Measurements from ENCODE around the gene APBB1IP. TPM values are rescaled to one million over a fixed set of nuclear protein-coding genes. Genes with fewer than 3 reads are reported as not detected.
A peak's percentile ranks its signal among the peaks of the same experiment; 100 is the strongest.

APBB1IP gene
- total and polyA plus RNA-seq, 2 donors (not counting 1 experiment from before 2014, with no cell fraction given), result 60.1 to 97.0 TPM

DNA sequence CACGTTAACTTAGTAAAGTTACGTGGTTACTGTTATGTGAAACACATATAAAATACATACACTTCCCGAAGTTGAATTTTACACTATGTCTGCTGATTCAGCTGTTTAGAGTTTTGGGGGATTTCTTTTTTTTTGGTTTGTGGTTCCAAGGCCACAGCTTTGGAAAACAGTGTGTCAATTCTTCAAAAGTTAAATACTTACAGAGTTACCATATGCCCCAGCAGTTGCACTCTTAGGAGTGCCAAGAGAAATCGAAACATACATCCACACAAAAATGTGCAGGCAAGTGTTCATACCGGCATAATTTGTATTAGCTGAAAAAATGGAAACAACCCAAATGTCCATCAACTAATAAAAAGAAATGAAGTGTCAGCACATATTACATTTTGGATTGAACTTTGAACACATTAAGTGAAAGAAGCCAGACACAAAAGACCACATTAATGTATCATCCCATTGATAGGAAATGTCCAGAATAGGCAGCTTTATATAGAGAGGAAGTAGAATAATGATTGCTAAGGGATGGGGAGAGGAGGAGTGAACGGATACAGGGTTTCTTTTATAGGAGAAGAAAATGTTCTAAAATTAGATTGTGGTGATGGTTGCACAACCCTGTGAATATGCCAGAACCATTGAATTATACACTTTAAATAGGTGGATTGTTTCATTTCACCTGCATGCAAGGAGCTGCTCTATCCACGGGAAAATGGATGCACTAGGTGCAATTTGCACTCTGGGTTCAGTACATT, 17.6 kb downstream of the APBB1IP start:
- H3K36me3 ChIP-seq (replicated peaks in 1 of 2; ENCODE audit: control extremely low read depth in 1 of 2, control insufficient read depth in 1 of 2, extremely low read depth in 1 of 2, insufficient read depth in 2 of 2, low read length in 1 of 2), result peaks cover 13 to 16% of the 10 kb centered on the region in 2 experiments
- H2AFZ ChIP-seq (ENCODE audit: insufficient read depth, low read depth, low read length, poor library complexity, severe bottlenecking), result no peak overlapping the region
- intact Hi-C loops (cut with micrococcal nuclease), result loop anchor here (2.0 to 5.0 kb wide), 2 partner anchors 27 to 88 kb away; no protein-coding TSS in a partner anchor
- H3K9me3 ChIP-seq (ENCODE audit: control extremely low read depth in 1 of 3, control insufficient read depth in 2 of 3, insufficient read depth in 1 of 3, low read length in 2 of 3), result peaks cover 0 to 3% (median 0%) of the 10 kb centered on the region in 3 donors
- DNase-seq, result no peak
- H3K9ac ChIP-seq (ENCODE audit: low read length), result peak overlapping the region; percentile 20
- no peaks in the 10 kb centered on the region for H3K27me3 ChIP-seq (replicated peaks in 1 of 4; ENCODE audit: control extremely low read depth in 1 of 4, control insufficient read depth in 3 of 4, insufficient read depth in 4 of 4, low read length in 3 of 4)
- H3K4me3 Mint-ChIP-seq, result peak overlapping the region; percentile 9
- ChIA-PET POLR2A (interaction anchor here (2.8 kb wide), 1 partner anchor 17 kb away, joined by 7 read pairs; no protein-coding TSS in a partner anchor), CTCF (interaction anchor here (0.7 to 2.2 kb wide), 3 partner anchors 25 to 104 kb away, joined by 3 to 7 read pairs (median 4); no protein-coding TSS in a partner anchor)
- H3K27ac ChIP-seq (ENCODE audit: low read length in 2 of 2), result peak overlapping the region; percentile 78 to 85
- H3K4me2 ChIP-seq (replicated peaks; ENCODE audit: low read depth, low read length, poor library complexity, severe bottlenecking), result peak overlapping the region; percentile 62
- ATAC-seq (ENCODE audit: low read depth), result no peak
- H3K9me3 Mint-ChIP-seq (ENCODE audit: insufficient read depth), result no peaks in the 10 kb centered on the region
- H4K20me1 ChIP-seq (ENCODE audit: control insufficient read depth, insufficient read depth, low read length, poor library complexity, severe bottlenecking), result no peaks in the 10 kb centered on the region
- H3K4me1 ChIP-seq (ENCODE audit: control insufficient read depth in 2 of 2, insufficient read depth in 2 of 2, low read length in 2 of 2), result peaks cover 58 to 63% of the 10 kb centered on the region in 2 donors
- H3K27ac Mint-ChIP-seq, result peak overlapping the region; percentile 97
- WGBS (ENCODE audit: insufficient coverage), result 25% methylated on average over 1 of the region's 7 CpGs
- H3K4me3 ChIP-seq (ENCODE audit: control extremely low read depth in 1 of 5, extremely low read depth in 1 of 5, insufficient read depth in 1 of 5, low read depth in 2 of 5, low read length in 4 of 5), result no peak overlapping the region
- peaks cover 96% of the 10 kb centered on the region for H3K79me2 ChIP-seq (ENCODE audit: control insufficient read depth, insufficient read depth, low read length)
- H3K27me3 Mint-ChIP-seq, result no peaks in the 10 kb centered on the region
- TF ChIP-seq EZH2 (IDR thresholded peaks at IDR 0.05; ENCODE audit: borderline replicate concordance, insufficient read depth, low read depth, low read length, poor library complexity, severe bottlenecking), result no peak
- TF ChIP-seq, protein P1, sequence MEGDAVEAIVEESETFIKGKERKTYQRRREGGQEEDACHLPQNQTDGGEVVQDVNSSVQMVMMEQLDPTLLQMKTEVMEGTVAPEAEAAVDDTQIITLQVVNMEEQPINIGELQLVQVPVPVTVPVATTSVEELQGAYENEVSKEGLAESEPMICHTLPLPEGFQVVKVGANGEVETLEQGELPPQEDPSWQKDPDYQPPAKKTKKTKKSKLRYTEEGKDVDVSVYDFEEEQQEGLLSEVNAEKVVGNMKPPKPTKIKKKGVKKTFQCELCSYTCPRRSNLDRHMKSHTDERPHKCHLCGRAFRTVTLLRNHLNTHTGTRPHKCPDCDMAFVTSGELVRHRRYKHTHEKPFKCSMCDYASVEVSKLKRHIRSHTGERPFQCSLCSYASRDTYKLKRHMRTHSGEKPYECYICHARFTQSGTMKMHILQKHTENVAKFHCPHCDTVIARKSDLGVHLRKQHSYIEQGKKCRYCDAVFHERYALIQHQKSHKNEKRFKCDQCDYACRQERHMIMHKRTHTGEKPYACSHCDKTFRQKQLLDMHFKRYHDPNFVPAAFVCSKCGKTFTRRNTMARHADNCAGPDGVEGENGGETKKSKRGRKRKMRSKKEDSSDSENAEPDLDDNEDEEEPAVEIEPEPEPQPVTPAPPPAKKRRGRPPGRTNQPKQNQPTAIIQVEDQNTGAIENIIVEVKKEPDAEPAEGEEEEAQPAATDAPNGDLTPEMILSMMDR (IDR thresholded peaks at IDR 0.05), result no peak
- peaks cover 75% of the 10 kb centered on the region for H3K4me1 Mint-ChIP-seq

DNA sequence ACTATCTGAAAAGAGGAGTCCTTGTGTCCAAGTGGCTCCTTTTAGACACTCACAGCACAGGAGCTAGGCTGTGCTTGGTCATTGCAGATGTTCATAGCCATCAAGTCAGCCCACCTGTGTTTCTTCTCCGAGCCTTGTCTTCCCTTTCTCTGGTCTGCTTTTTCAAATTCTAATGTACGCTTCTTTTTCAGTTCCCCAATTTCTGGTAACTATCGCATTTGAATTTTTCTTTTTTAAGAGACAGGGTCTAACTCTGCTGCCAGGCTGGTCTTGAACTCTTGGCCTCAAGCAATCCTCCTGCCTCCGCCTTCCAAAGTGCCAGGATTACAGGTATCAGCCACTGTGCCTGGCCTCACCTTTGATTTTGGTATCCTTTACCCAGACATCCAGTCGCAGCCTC, 18.9 kb downstream of the APBB1IP start:
- Histone ChIP-seq H3K27ac (ENCODE audit: low read length in 2 of 2) (peak overlapping the region; percentile 78 to 85), H3K79me2 (ENCODE audit: control insufficient read depth, insufficient read depth, low read length) (peaks cover 96% of the 10 kb centered on the region), H3K4me1 (ENCODE audit: control insufficient read depth in 2 of 2, insufficient read depth in 2 of 2, low read length in 2 of 2) (peaks cover 51 to 54% of the 10 kb centered on the region in 2 donors), H3K27me3 (replicated peaks in 1 of 4; ENCODE audit: control extremely low read depth in 1 of 4, control insufficient read depth in 3 of 4, insufficient read depth in 4 of 4, low read length in 3 of 4) (no peaks in the 10 kb centered on the region), H3K4me3 (ENCODE audit: control extremely low read depth in 1 of 5, extremely low read depth in 1 of 5, insufficient read depth in 1 of 5, low read depth in 2 of 5, low read length in 4 of 5) (peak overlapping the region in 1 of 5 experiments; percentile 26), H4K20me1 (ENCODE audit: control insufficient read depth, insufficient read depth, low read length, poor library complexity, severe bottlenecking) (no peaks in the 10 kb centered on the region), H3K4me2 (replicated peaks; ENCODE audit: low read depth, low read length, poor library complexity, severe bottlenecking) (peak overlapping the region; percentile 62), H3K9me3 (ENCODE audit: control extremely low read depth in 1 of 3, control insufficient read depth in 2 of 3, insufficient read depth in 1 of 3, low read length in 2 of 3) (peaks cover 0 to 3% (median 0%) of the 10 kb centered on the region in 3 donors), H2AFZ (ENCODE audit: insufficient read depth, low read depth, low read length, poor library complexity, severe bottlenecking) (no peak overlapping the region), H3K36me3 (replicated peaks in 1 of 2; ENCODE audit: control extremely low read depth in 1 of 2, control insufficient read depth in 1 of 2, extremely low read depth in 1 of 2, insufficient read depth in 2 of 2, low read length in 1 of 2) (peaks cover 11 to 14% of the 10 kb centered on the region in 2 experiments), H3K9ac (ENCODE audit: low read length) (peak overlapping the region; percentile 30)
- Mint-ChIP-seq H3K27me3 (no peaks in the 10 kb centered on the region), H3K4me1 (peaks cover 71% of the 10 kb centered on the region), H3K9me3 (ENCODE audit: insufficient read depth) (no peaks in the 10 kb centered on the region), H3K27ac (peak overlapping the region; percentile 97), H3K4me3 (peak overlapping the region; percentile 82)
- POLR2A ChIA-PET, result interaction anchor here (2.8 kb wide), 1 partner anchor 18 kb away, joined by 7 read pairs; no protein-coding TSS in a partner anchor
- peak; percentile 76 for DNase-seq
- intact Hi-C loops (cut with micrococcal nuclease), result loop anchor here (1.0 to 5.0 kb wide), 3 partner anchors 8 to 90 kb away; no protein-coding TSS in a partner anchor
- peak; percentile 94 for ATAC-seq (ENCODE audit: low read depth)
- CTCF ChIA-PET, result interaction anchor here (0.7 to 2.2 kb wide), 4 partner anchors 10 to 240 kb away, joined by 3 to 7 read pairs (median 4); no protein-coding TSS in a partner anchor
- 8% methylated on average over 4 of the region's 5 CpGs for WGBS (ENCODE audit: insufficient coverage)
- TF ChIP-seq EZH2 (IDR thresholded peaks at IDR 0.05; ENCODE audit: borderline replicate concordance, insufficient read depth, low read depth, low read length, poor library complexity, severe bottlenecking), result no peak
- TF ChIP-seq, protein P1 (IDR thresholded peaks at IDR 0.05), result no peak

Measured in B cell (primary cell).